Astrocyte of the spinal cord (primary cell): ENCODE results near the gene CLCA2.

Experiments used
- DNase-seq: peaks from one replicate; pipeline ENCODE4 v3.0.0; 2011; ENCODE audit warnings: low read depth, low spot score
- H3K4me3 ChIP-seq: 2 replicates; pipeline ENCODE4 v1.5.1; 2011; ENCODE audit warnings: low read depth, mild to moderate bottlenecking, low read length, moderate library complexity
- CTCF ChIP-seq: IDR thresholded peaks from 2 replicates; pipeline ENCODE4 v1.5.1; 2012; ENCODE audit warnings: low read depth, mild to moderate bottlenecking, low read length, inconsistent platforms
- in situ Hi-C: cut with HindIII; loops from 2 replicates; pipeline ENCODE4 v1.10.0; 2017; ENCODE audit warnings: low sequenced_read_pairs

CLCA2 gene

GRCh38 chr1:86396498-86396890 lies 27.5 kb upstream of the CLCA2 start:
- TF ChIP-seq CTCF: no peak
- in situ Hi-C loops: no loop called here
- no peak for DNase-seq
- H3K4me3 ChIP-seq: peak overlapping the region; percentile 85

GRCh38 chr1:86409416-86410021 lies 14.5 kb upstream of the CLCA2 start:
- in situ Hi-C loops: no loop called here
- TF ChIP-seq CTCF: no peak
- H3K4me3 ChIP-seq: no peak overlapping the region
- DNase-seq: no peak

- no peak for TF ChIP-seq CTCF
- no peak overlapping the region for H3K4me3 ChIP-seq
- in situ Hi-C loops: no loop called here
- DNase-seq: no peak
Measured at GRCh38 chr1:86410879-86411278, 13.1 kb upstream of the CLCA2 start.

- H3K4me3 ChIP-seq: no peak overlapping the region
- no peak for TF ChIP-seq CTCF
- in situ Hi-C loops: no loop called here
- DNase-seq: no peak
Measured at GRCh38 chr1:86416343-86416742, 7.6 kb upstream of the CLCA2 start.

GRCh38 chr1:86419277-86419903 lies 4.6 kb upstream of the CLCA2 start:
- peak; percentile 22 for DNase-seq
- in situ Hi-C loops: no loop called here
- no peak overlapping the region for H3K4me3 ChIP-seq
- peak; percentile 65 for TF ChIP-seq CTCF

- no peak for TF ChIP-seq CTCF
- in situ Hi-C loops: no loop called here
- H3K4me3 ChIP-seq: no peak overlapping the region
- peak; percentile 13 for DNase-seq
Measured at GRCh38 chr1:86421601-86422280, 2.2 kb upstream of the CLCA2 start.
